MM.1S (cell line): ENCODE measurements around the gene LGALS8.

ENCODE experiments used
- DNase-seq: peaks from one replicate; pipeline ENCODE4 v3.0.0-alpha.2; 2015
- H2AFZ ChIP-seq: fragments of 300-600 bp; sonication (generic); 2 replicates; pipeline ENCODE4 v1.6.0; 2016; ENCODE audit warnings: antibody characterized with exemption, low read length
- H3F3A ChIP-seq: fragments of 300-600 bp; sonication (generic); 2 replicates; pipeline ENCODE4 v1.6.1; 2016; ENCODE audit warnings: mild to moderate bottlenecking, antibody characterized with exemption, low read length, moderate library complexity, mixed read lengths; ENCODE audit not compliant: insufficient read depth
- H3K27ac ChIP-seq: fragments of 300-600 bp; sonication (generic); 2 replicates; pipeline ENCODE4 v1.5.1; 2016; ENCODE audit warnings: mild to moderate bottlenecking, low read length
- H3K27me3 ChIP-seq: fragments of 300-600 bp; sonication (generic); replicated peaks from 2 replicates; pipeline ENCODE4 v1.6.0; 2016; ENCODE audit warnings: low read length; ENCODE audit not compliant: insufficient read depth
- H3K36me3 ChIP-seq: fragments of 300-600 bp; sonication (generic); replicated peaks from 2 replicates; pipeline ENCODE4 v1.6.1; 2016; ENCODE audit warnings: mild to moderate bottlenecking, low read length, mixed read lengths; ENCODE audit not compliant: insufficient read depth
- H3K4me1 ChIP-seq: fragments of 300-600 bp; sonication (generic); 2 replicates; pipeline ENCODE4 v1.6.1; 2016; ENCODE audit warnings: low read length, mixed read lengths
- H3K4me2 ChIP-seq: fragments of 300-600 bp; sonication (generic); 2 replicates; pipeline ENCODE4 v1.6.0; 2016; ENCODE audit warnings: low read depth, low read length
- H3K4me3 ChIP-seq: fragments of 300-600 bp; sonication (generic); 2 replicates; pipeline ENCODE4 v1.5.1; 2016; ENCODE audit warnings: low read length, mixed read lengths
- H3K79me2 ChIP-seq: fragments of 300-600 bp; sonication (generic); 2 replicates; pipeline ENCODE4 v1.6.1; 2016; ENCODE audit warnings: mixed run types, low read length, mixed read lengths
- H3K9ac ChIP-seq: fragments of 300-600 bp; sonication (generic); 2 replicates; pipeline ENCODE4 v1.6.1; 2016; ENCODE audit warnings: low read length, mixed read lengths
- H3K9me2 ChIP-seq: fragments of 300-600 bp; sonication (generic); replicated peaks from 2 replicates; pipeline ENCODE4 v1.6.1; 2016; ENCODE audit warnings: mild to moderate bottlenecking, low read length, mixed read lengths; ENCODE audit not compliant: insufficient read depth
- H3K9me3 ChIP-seq: fragments of 300-600 bp; sonication (generic); replicated peaks from 2 replicates; pipeline ENCODE4 v1.6.1; 2016; ENCODE audit warnings: mild to moderate bottlenecking, low read length, mixed read lengths; ENCODE audit not compliant: insufficient read depth
- H4K20me1 ChIP-seq: fragments of 300-600 bp; sonication (generic); 2 replicates; pipeline ENCODE4 v1.6.1; 2016; ENCODE audit warnings: mild to moderate bottlenecking, low read length, moderate library complexity, mixed read lengths; ENCODE audit not compliant: insufficient read depth
- EZH2 ChIP-seq: fragments of 300-600 bp; sonication (generic); optimal IDR thresholded peaks from 2 replicates; pipeline ENCODE3; 2017; ENCODE audit warnings: low read depth, mild to moderate bottlenecking, antibody characterized with exemption, low read length, mixed read lengths
- EZH2phosphoT487 ChIP-seq: fragments of 300-600 bp; sonication (generic); IDR thresholded peaks from 2 replicates; pipeline ENCODE4 v1.6.1; 2018; ENCODE audit warnings: antibody characterized with exemption, low read length
- TF ChIP-seq, protein P1 (sequence below): fragments of 300-600 bp; sonication (generic); IDR thresholded peaks from 2 replicates; pipeline ENCODE4 v1.5.1; 2016; ENCODE audit warnings: antibody characterized with exemption, low read length, mixed read lengths

LGALS8 gene

DNA sequence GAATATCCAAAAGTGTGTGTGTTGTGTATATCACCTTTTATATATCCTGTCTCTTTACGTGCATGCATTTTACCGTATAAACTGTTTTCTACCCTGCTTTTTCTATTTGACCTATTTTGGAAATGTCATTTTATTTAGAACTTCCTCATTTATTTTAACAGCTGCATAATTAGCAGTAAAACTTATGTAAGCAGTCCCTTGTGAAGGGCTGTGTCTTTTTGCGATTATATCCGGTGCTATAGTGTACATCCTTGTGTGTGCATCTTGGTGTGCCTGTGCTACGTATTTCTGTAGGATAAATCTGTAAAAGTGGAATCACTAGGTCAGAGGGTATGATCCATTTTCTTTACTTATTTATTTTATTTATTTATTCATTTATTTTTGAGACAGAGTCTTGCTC lies 7.2 kb downstream of the LGALS8 start:
- H4K20me1 ChIP-seq: no peaks in the 10 kb centered on the region
- no peaks in the 10 kb centered on the region for H3K36me3 ChIP-seq
- TF ChIP-seq EZH2phosphoT487: no peak
- TF ChIP-seq EZH2: no peak
- TF ChIP-seq, protein P1, sequence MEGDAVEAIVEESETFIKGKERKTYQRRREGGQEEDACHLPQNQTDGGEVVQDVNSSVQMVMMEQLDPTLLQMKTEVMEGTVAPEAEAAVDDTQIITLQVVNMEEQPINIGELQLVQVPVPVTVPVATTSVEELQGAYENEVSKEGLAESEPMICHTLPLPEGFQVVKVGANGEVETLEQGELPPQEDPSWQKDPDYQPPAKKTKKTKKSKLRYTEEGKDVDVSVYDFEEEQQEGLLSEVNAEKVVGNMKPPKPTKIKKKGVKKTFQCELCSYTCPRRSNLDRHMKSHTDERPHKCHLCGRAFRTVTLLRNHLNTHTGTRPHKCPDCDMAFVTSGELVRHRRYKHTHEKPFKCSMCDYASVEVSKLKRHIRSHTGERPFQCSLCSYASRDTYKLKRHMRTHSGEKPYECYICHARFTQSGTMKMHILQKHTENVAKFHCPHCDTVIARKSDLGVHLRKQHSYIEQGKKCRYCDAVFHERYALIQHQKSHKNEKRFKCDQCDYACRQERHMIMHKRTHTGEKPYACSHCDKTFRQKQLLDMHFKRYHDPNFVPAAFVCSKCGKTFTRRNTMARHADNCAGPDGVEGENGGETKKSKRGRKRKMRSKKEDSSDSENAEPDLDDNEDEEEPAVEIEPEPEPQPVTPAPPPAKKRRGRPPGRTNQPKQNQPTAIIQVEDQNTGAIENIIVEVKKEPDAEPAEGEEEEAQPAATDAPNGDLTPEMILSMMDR: no peak
- H3K4me2 ChIP-seq: no peak overlapping the region
- H3F3A ChIP-seq: no peaks in the 10 kb centered on the region
- H3K27me3 ChIP-seq: no peaks in the 10 kb centered on the region
- H2AFZ ChIP-seq: no peak overlapping the region
- H3K9ac ChIP-seq: no peak overlapping the region
- no peak overlapping the region for H3K4me3 ChIP-seq
- no peaks in the 10 kb centered on the region for H3K4me1 ChIP-seq
- H3K9me3 ChIP-seq: no peaks in the 10 kb centered on the region
- no peaks in the 10 kb centered on the region for H3K9me2 ChIP-seq
- DNase-seq: no peak
- no peaks in the 10 kb centered on the region for H3K79me2 ChIP-seq
- no peak overlapping the region for H3K27ac ChIP-seq

DNA sequence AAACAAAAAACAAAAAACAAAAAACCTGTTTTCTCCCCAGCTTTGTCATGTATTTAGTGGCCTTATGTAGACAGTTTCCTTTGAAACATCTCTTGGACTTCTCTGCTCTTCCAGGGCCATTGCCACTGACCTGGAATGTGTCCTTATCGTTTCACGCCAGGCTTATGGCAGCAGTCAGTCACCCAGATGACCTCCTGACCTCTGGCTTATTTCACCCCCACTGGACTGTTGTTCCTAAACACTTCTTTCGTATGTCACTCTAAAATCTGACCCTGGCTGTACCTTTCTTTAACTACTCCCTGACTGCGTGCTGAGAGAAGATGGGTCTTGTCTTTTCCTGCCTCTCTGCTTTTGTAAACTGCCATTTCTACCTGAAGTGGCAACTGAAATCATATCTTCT lies 9.1 kb downstream of the LGALS8 start:
- Histone ChIP-seq H3K4me1 (no peaks in the 10 kb centered on the region), H2AFZ (no peak overlapping the region), H3K27ac (no peak overlapping the region), H3K36me3 (no peaks in the 10 kb centered on the region), H3K9me3 (no peaks in the 10 kb centered on the region), H3F3A (no peaks in the 10 kb centered on the region), H3K79me2 (no peaks in the 10 kb centered on the region), H3K9ac (no peak overlapping the region), H3K4me3 (no peak overlapping the region), H4K20me1 (no peaks in the 10 kb centered on the region), H3K9me2 (no peaks in the 10 kb centered on the region), H3K4me2 (no peak overlapping the region), H3K27me3 (no peaks in the 10 kb centered on the region)
- TF ChIP-seq EZH2: no peak
- no peak for TF ChIP-seq EZH2phosphoT487
- TF ChIP-seq, protein P1: no peak
- DNase-seq: no peak

DNA sequence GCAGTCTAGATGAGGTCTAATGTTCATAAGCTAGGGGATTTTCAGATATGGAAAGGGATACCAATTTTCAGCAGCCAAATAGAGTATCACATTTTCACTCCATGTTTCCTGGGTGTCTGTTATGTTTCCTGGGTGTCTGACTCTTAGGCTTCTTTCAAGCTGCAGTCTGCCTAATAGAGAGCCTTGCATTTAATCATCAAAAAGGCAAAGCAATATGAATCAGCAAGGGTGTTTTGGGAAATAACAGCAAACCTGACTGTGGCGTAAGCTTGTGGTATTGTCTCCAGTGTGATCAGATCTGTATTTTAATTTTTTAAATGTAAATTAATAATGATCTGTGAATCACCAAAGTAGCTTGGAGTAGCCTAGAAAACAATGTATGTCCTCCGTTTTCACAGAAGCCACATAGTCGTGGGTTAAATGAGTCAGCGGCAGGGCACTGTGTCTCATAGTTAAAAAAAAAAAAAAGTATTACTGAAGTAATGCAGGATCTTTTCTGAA lies 10.4 kb downstream of the LGALS8 start:
- H3K9ac ChIP-seq: no peak overlapping the region

More for the DNA sequence above, 10.4 kb downstream of the LGALS8 start:
- Histone ChIP-seq H3K9me3 (no peaks in the 10 kb centered on the region), H3K27ac (no peak overlapping the region), H3K36me3 (no peaks in the 10 kb centered on the region), H3K4me2 (no peak overlapping the region), H3K9me2 (no peaks in the 10 kb centered on the region), H3K79me2 (no peaks in the 10 kb centered on the region), H4K20me1 (no peaks in the 10 kb centered on the region), H3K4me1 (no peaks in the 10 kb centered on the region), H2AFZ (no peak overlapping the region), H3F3A (no peaks in the 10 kb centered on the region), H3K4me3 (no peak overlapping the region), H3K27me3 (no peaks in the 10 kb centered on the region)
- TF ChIP-seq, protein P1: no peak
- TF ChIP-seq EZH2 (no peak), EZH2phosphoT487 (no peak)
- DNase-seq: no peak
